Activated CD4-positive, CD25-positive, alpha-beta regulatory T cell treated with anti-CD3 and anti-CD28 coated beads, Interleukin-2, amount 50 U/mL, for 24 hours (primary cell): ENCODE results near the gene SLC12A7.
"Not testable (repeated sequence)": the region's sequence is repeated elsewhere in the genome, so short reads cannot be mapped to it uniquely, and the experiment has no call there.

Experiments used
- ATAC-seq, 2 donors: fragments of 150-1000 bp; cut with Tn5 transposase; one replicate each; pipeline ENCODE4 v1.10.0; 2021; ENCODE audit warnings: mild to moderate bottlenecking in 1 of 2, moderate library complexity in 1 of 2

SLC12A7 gene

GRCh38 chr5:1140171-1140817 is 28.4 kb upstream of the SLC12A7 start:
- peak; percentile 46 to 58 for ATAC-seq

- no peak for ATAC-seq
Measured at GRCh38 chr5:1139331-1140170, 27.7 kb upstream of the SLC12A7 start.

- no peak for ATAC-seq
Measured at GRCh38 chr5:1138445-1139245, 26.8 kb upstream of the SLC12A7 start.

GRCh38 chr5:1137567-1138444 is 25.9 kb upstream of the SLC12A7 start:
- no peak for ATAC-seq

- no peak for ATAC-seq
Measured at GRCh38 chr5:1136814-1137213, 25.0 kb upstream of the SLC12A7 start.

- ATAC-seq, result no peak
Measured at GRCh38 chr5:1135696-1136525, 24.0 kb upstream of the SLC12A7 start.

GRCh38 chr5:1134478-1134877 is 22.6 kb upstream of the SLC12A7 start:
- ATAC-seq, result no peak

GRCh38 chr5:1133510-1134201 is 21.8 kb upstream of the SLC12A7 start:
- ATAC-seq, result no peak

- no peak for ATAC-seq
Measured at GRCh38 chr5:1133108-1133507, 21.2 kb upstream of the SLC12A7 start.

- no peak for ATAC-seq
Measured at GRCh38 chr5:1132570-1132969, 20.7 kb upstream of the SLC12A7 start.

- ATAC-seq, result no peak
Measured at GRCh38 chr5:1131726-1132125, 19.9 kb upstream of the SLC12A7 start.

GRCh38 chr5:1131191-1131621 is 19.3 kb upstream of the SLC12A7 start:
- ATAC-seq, result no peak

GRCh38 chr5:1130218-1130946 is 18.5 kb upstream of the SLC12A7 start:
- no peak for ATAC-seq

- no peak for ATAC-seq
Measured at GRCh38 chr5:1129711-1130055, 17.8 kb upstream of the SLC12A7 start.

- no peak for ATAC-seq
Measured at GRCh38 chr5:1128977-1129710, 17.3 kb upstream of the SLC12A7 start.

GRCh38 chr5:1127959-1128785 is 16.3 kb upstream of the SLC12A7 start:
- ATAC-seq, result peak in 1 of 2 donors; percentile 9

- not testable (repeated sequence) for ATAC-seq
Measured at GRCh38 chr5:1125695-1126094, 13.8 kb upstream of the SLC12A7 start.

GRCh38 chr5:1125030-1125357 is 13.1 kb upstream of the SLC12A7 start:
- no peak for ATAC-seq
